ENCODE results near the gene TLE1.

Gene TLE1

DNA sequence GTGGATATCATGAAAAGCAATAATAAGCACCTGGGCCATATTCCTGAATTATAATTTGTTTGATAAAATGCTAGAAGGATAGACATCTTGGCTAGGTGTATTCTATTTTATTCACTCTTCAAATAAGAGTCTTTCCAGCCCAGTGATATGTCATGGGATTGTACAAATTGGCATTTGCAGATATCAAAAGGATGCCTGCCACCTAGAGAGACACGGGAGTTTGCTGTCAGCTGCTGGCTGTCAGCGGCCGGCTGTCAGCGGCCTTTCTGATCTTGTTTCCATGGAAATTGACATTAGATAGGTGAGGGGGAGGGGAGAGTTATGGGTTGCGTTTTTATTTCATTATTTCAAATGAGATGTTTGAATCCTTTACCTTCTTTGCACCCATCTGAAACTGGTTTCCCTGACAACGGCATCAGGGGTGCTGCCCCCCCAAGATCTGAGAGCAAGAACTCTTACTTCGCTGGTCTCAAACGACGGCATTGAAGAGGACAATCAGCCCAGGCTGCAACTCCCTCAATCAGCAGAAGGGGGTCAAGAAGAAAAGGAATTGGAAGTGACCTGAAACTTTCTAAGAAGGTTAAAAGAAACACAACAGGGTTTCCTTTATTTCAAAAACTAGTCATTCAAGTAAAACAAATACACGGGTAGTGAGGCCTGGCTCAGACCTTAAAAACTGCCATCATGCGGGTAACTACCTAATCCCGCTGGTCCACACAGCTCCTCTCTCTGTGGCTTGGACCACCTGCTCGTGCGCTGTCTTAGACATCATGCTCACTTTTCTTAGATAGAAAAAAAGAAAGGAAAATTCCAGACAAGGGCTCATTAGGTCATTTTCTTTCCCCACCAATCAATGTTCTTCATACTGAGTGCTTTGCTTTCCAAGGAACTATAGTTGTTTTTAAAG lies 115.7 kb downstream of the TLE1 start:
- no peak overlapping the region for H2BK15ac ChIP-seq (ENCODE audit: low read depth, poor library complexity, severe bottlenecking)
- peak overlapping the region; percentile 10 for H2AK5ac ChIP-seq (ENCODE audit: low read length, severe bottlenecking)
- no peak for DNase-seq
- H3K4me2 ChIP-seq (ENCODE audit: low read length, poor library complexity, severe bottlenecking): no peak overlapping the region
- peaks cover 12% of the 10 kb centered on the region for H3K4me1 ChIP-seq (ENCODE audit: control insufficient read depth, insufficient read depth, low read depth, low read length)
- no peak overlapping the region for H2BK120ac ChIP-seq (ENCODE audit: low read depth, low read length)
- H3K23ac ChIP-seq (ENCODE audit: low read length in 2 of 2): no peak overlapping the region
- no peak overlapping the region for H4K8ac ChIP-seq (ENCODE audit: low read length)
- no peak overlapping the region for H3K14ac ChIP-seq (ENCODE audit: low read length in 2 of 2)
- H3K9ac ChIP-seq (ENCODE audit: low read length): no peak overlapping the region
- H2BK5ac ChIP-seq (ENCODE audit: low read depth, low read length, poor library complexity, severe bottlenecking): no peak overlapping the region
- no peak overlapping the region for H3K18ac ChIP-seq (ENCODE audit: low read depth in 1 of 2, low read length in 2 of 2)
- H3K4ac ChIP-seq (ENCODE audit: low read depth in 1 of 2, low read length in 2 of 2): no peak overlapping the region
- H3K27me3 ChIP-seq (ENCODE audit: control insufficient read depth in 1 of 2, insufficient read depth in 1 of 2, low read length in 2 of 2): no peaks in the 10 kb centered on the region
- no peaks in the 10 kb centered on the region for H3K79me1 ChIP-seq (replicated peaks; ENCODE audit: low read length, poor library complexity, severe bottlenecking)
- peak overlapping the region; percentile 84 for H3K27ac ChIP-seq (ENCODE audit: low read length, poor library complexity, severe bottlenecking)
- H3K9me3 ChIP-seq (ENCODE audit: control insufficient read depth, low read length): no peaks in the 10 kb centered on the region
- 81% methylated on average over 11 of the region's 14 CpGs for WGBS
- H2AFZ ChIP-seq (ENCODE audit: low read depth, low read length): no peak overlapping the region
- H3K36me3 ChIP-seq (ENCODE audit: control insufficient read depth in 1 of 2, insufficient read depth in 2 of 2, low read depth in 1 of 2, low read length in 2 of 2): no peaks in the 10 kb centered on the region
- H4K91ac ChIP-seq (ENCODE audit: low read length): no peak overlapping the region
- H3K4me3 ChIP-seq (ENCODE audit: insufficient read depth in 1 of 2, low read depth in 1 of 2, low read length in 2 of 2): no peak overlapping the region
- peak overlapping the region in 1 of 2 experiments; percentile 69 for H2BK12ac ChIP-seq (ENCODE audit: low read length in 2 of 2)

DNA sequence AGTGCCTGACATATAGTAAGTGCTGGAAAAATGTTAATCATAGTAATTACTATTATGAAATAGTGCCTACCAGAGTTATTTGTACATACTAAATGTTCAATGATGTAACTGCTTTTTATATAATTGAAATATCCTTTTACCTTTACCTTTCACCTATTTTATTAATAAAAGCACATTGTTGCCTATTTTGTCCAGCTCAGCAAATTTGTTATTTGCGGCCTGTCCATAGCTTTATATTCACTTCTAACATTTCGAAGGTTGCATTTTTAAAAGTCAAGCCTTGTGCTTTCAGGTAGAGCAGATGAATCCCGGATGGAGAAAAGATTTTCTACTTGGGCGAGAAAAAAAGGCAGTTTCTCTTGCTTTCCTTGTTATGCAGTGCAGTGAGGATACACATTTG lies 119.3 kb downstream of the TLE1 start:
- H4K8ac ChIP-seq (ENCODE audit: low read length): no peak overlapping the region
- no peak overlapping the region for H3K23ac ChIP-seq (ENCODE audit: low read length in 2 of 2)
- no peak overlapping the region for H3K9ac ChIP-seq (ENCODE audit: low read length)
- H2BK120ac ChIP-seq (ENCODE audit: low read depth, low read length): no peak overlapping the region
- 93% methylated on average over 4 of the region's 4 CpGs for WGBS
- H3K4me3 ChIP-seq (ENCODE audit: insufficient read depth in 1 of 2, low read depth in 1 of 2, low read length in 2 of 2): no peak overlapping the region
- no peaks in the 10 kb centered on the region for H3K9me3 ChIP-seq (ENCODE audit: control insufficient read depth, low read length)
- peaks cover 7% of the 10 kb centered on the region for H3K4me1 ChIP-seq (ENCODE audit: control insufficient read depth, insufficient read depth, low read depth, low read length)
- no peak for DNase-seq
- H3K4ac ChIP-seq (ENCODE audit: low read depth in 1 of 2, low read length in 2 of 2): no peak overlapping the region
- H3K14ac ChIP-seq (ENCODE audit: low read length in 2 of 2): no peak overlapping the region
- no peak overlapping the region for H4K91ac ChIP-seq (ENCODE audit: low read length)
- H3K18ac ChIP-seq (ENCODE audit: low read depth in 1 of 2, low read length in 2 of 2): no peak overlapping the region
- H2BK15ac ChIP-seq (ENCODE audit: low read depth, poor library complexity, severe bottlenecking): no peak overlapping the region
- no peak overlapping the region for H2BK12ac ChIP-seq (ENCODE audit: low read length in 2 of 2)
- no peaks in the 10 kb centered on the region for H3K36me3 ChIP-seq (ENCODE audit: control insufficient read depth in 1 of 2, insufficient read depth in 2 of 2, low read depth in 1 of 2, low read length in 2 of 2)
- H3K4me2 ChIP-seq (ENCODE audit: low read length, poor library complexity, severe bottlenecking): no peak overlapping the region
- no peak overlapping the region for H2BK5ac ChIP-seq (ENCODE audit: low read depth, low read length, poor library complexity, severe bottlenecking)
- no peak overlapping the region for H3K27ac ChIP-seq (ENCODE audit: low read length, poor library complexity, severe bottlenecking)
- peaks cover 0 to 7% of the 10 kb centered on the region in 2 experiments for H3K27me3 ChIP-seq (ENCODE audit: control insufficient read depth in 1 of 2, insufficient read depth in 1 of 2, low read length in 2 of 2)
- no peak overlapping the region for H2AK5ac ChIP-seq (ENCODE audit: low read length, severe bottlenecking)
- H3K79me1 ChIP-seq (replicated peaks; ENCODE audit: low read length, poor library complexity, severe bottlenecking): no peaks in the 10 kb centered on the region
- H2AFZ ChIP-seq (ENCODE audit: low read depth, low read length): no peak overlapping the region

DNA sequence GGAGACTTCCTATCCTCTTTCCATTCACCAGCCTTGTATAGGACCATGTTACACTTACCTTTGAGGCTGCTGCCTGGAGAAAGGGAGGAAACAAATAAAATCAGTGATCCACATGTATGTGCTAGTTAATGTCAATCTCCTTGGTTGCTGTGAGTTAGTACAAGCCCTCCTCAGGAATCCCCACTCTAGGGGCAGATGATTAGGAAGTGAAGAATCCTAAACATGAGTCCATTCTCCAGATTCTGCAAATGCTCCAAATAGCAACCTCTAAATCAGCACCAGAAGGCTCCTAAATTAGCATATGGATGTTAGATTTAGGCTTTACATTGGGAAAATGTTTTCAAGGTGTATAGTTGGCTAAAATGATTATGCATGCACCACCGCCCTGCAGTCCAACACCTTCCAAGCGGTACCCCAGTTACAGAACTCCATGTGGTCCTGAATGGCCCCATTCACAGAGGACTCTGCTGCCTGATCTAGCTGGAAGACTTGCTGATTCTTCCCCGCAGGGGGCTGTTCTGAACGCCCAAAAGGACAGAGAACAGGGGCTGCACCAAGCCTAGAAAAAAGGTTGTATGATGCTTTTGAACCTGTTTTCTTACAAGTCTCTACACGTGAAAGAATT lies 123.2 kb downstream of the TLE1 start:
- no peak overlapping the region for H3K23ac ChIP-seq (ENCODE audit: low read length in 2 of 2)
- no peak overlapping the region for H2BK120ac ChIP-seq (ENCODE audit: low read depth, low read length)
- H4K91ac ChIP-seq (ENCODE audit: low read length): no peak overlapping the region
- peak overlapping the region in 1 of 2 experiments; percentile 15 for H2BK12ac ChIP-seq (ENCODE audit: low read length in 2 of 2)
- no peak overlapping the region for H2BK5ac ChIP-seq (ENCODE audit: low read depth, low read length, poor library complexity, severe bottlenecking)
- H3K9me3 ChIP-seq (ENCODE audit: control insufficient read depth, low read length): no peaks in the 10 kb centered on the region
- H3K14ac ChIP-seq (ENCODE audit: low read length in 2 of 2): no peak overlapping the region
- no peak overlapping the region for H3K4me3 ChIP-seq (ENCODE audit: insufficient read depth in 1 of 2, low read depth in 1 of 2, low read length in 2 of 2)
- 91% methylated on average over 5 of the region's 5 CpGs for WGBS
- H3K36me3 ChIP-seq (ENCODE audit: control insufficient read depth in 1 of 2, insufficient read depth in 2 of 2, low read depth in 1 of 2, low read length in 2 of 2): no peaks in the 10 kb centered on the region
- no peak overlapping the region for H3K4me2 ChIP-seq (ENCODE audit: low read length, poor library complexity, severe bottlenecking)
- no peak overlapping the region for H3K4ac ChIP-seq (ENCODE audit: low read depth in 1 of 2, low read length in 2 of 2)
- H2BK15ac ChIP-seq (ENCODE audit: low read depth, poor library complexity, severe bottlenecking): no peak overlapping the region
- no peak overlapping the region for H4K8ac ChIP-seq (ENCODE audit: low read length)
- H2AK5ac ChIP-seq (ENCODE audit: low read length, severe bottlenecking): no peak overlapping the region
- H3K27ac ChIP-seq (ENCODE audit: low read length, poor library complexity, severe bottlenecking): no peak overlapping the region
- H3K9ac ChIP-seq (ENCODE audit: low read length): no peak overlapping the region
- H2AFZ ChIP-seq (ENCODE audit: low read depth, low read length): no peak overlapping the region
- H3K27me3 ChIP-seq (ENCODE audit: control insufficient read depth in 1 of 2, insufficient read depth in 1 of 2, low read length in 2 of 2): peaks cover 0 to 17% of the 10 kb centered on the region in 2 experiments
- no peaks in the 10 kb centered on the region for H3K79me1 ChIP-seq (replicated peaks; ENCODE audit: low read length, poor library complexity, severe bottlenecking)
- peak overlapping the region in 1 of 2 experiments; percentile 18 for H3K18ac ChIP-seq (ENCODE audit: low read depth in 1 of 2, low read length in 2 of 2)
- DNase-seq: no peak
- peaks cover 10% of the 10 kb centered on the region for H3K4me1 ChIP-seq (ENCODE audit: control insufficient read depth, insufficient read depth, low read depth, low read length)

DNA sequence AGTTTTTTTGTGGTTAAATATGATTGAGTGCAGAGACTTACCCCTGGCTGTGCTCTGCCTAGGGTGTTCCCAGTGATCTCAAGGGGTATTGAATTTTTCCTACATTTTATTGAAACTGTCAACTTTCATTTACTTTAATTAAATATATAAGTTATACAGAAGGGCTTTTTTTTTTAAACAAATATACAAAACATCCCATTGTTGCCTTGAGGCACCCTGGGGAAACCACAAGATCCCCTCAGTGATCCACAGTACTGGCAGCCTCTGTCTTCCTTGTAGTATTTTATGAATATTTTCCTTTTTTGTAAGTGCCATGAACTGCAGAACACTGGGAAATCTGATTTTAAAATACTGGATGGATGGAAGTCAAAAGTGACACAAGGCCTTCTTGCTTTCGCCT lies 123.7 kb downstream of the TLE1 start:
- peaks cover 0 to 17% of the 10 kb centered on the region in 2 experiments for H3K27me3 ChIP-seq (ENCODE audit: control insufficient read depth in 1 of 2, insufficient read depth in 1 of 2, low read length in 2 of 2)
- H2BK12ac ChIP-seq (ENCODE audit: low read length in 2 of 2): no peak overlapping the region
- H2AK5ac ChIP-seq (ENCODE audit: low read length, severe bottlenecking): no peak overlapping the region
- no peaks in the 10 kb centered on the region for H3K9me3 ChIP-seq (ENCODE audit: control insufficient read depth, low read length)
- no peak overlapping the region for H3K4me3 ChIP-seq (ENCODE audit: insufficient read depth in 1 of 2, low read depth in 1 of 2, low read length in 2 of 2)
- H3K27ac ChIP-seq (ENCODE audit: low read length, poor library complexity, severe bottlenecking): no peak overlapping the region
- peaks cover 11% of the 10 kb centered on the region for H3K4me1 ChIP-seq (ENCODE audit: control insufficient read depth, insufficient read depth, low read depth, low read length)
- no peak overlapping the region for H3K9ac ChIP-seq (ENCODE audit: low read length)
- no peak overlapping the region for H3K14ac ChIP-seq (ENCODE audit: low read length in 2 of 2)
- no peak overlapping the region for H3K18ac ChIP-seq (ENCODE audit: low read depth in 1 of 2, low read length in 2 of 2)
- H3K23ac ChIP-seq (ENCODE audit: low read length in 2 of 2): no peak overlapping the region
- H3K4me2 ChIP-seq (ENCODE audit: low read length, poor library complexity, severe bottlenecking): no peak overlapping the region
- no peak overlapping the region for H2BK5ac ChIP-seq (ENCODE audit: low read depth, low read length, poor library complexity, severe bottlenecking)
- H2BK15ac ChIP-seq (ENCODE audit: low read depth, poor library complexity, severe bottlenecking): no peak overlapping the region
- no peaks in the 10 kb centered on the region for H3K36me3 ChIP-seq (ENCODE audit: control insufficient read depth in 1 of 2, insufficient read depth in 2 of 2, low read depth in 1 of 2, low read length in 2 of 2)
- DNase-seq: no peak
- H3K4ac ChIP-seq (ENCODE audit: low read depth in 1 of 2, low read length in 2 of 2): no peak overlapping the region
- no peak overlapping the region for H4K91ac ChIP-seq (ENCODE audit: low read length)
- 88% methylated on average over 1 of the region's 1 CpG for WGBS
- H4K8ac ChIP-seq (ENCODE audit: low read length): no peak overlapping the region
- H2AFZ ChIP-seq (ENCODE audit: low read depth, low read length): no peak overlapping the region
- H2BK120ac ChIP-seq (ENCODE audit: low read depth, low read length): no peak overlapping the region
- no peaks in the 10 kb centered on the region for H3K79me1 ChIP-seq (replicated peaks; ENCODE audit: low read length, poor library complexity, severe bottlenecking)

All from mesenchymal stem cell (in vitro differentiated cells and primary cell).